KMS-11 (cell line): ENCODE results near the gene TMPRSS5.

ENCODE experiments used
- H2AFZ ChIP-seq: fragments of 200-600 bp; sonication (generic); 2 replicates; pipeline ENCODE4 v1.6.1; 2016; ENCODE audit warnings: antibody characterized with exemption, mixed run types, low read depth
- H3K27ac ChIP-seq: fragments of 200-600 bp; sonication (generic); 2 replicates; pipeline ENCODE4 v1.6.1; 2016; ENCODE audit warnings: mild to moderate bottlenecking, mixed run types
- H3K27me3 ChIP-seq: fragments of 200-600 bp; sonication (generic); 2 replicates; pipeline ENCODE4 v1.6.1; 2017; ENCODE audit warnings: mild to moderate bottlenecking, low read depth, mixed run types, moderate library complexity; ENCODE audit not compliant: insufficient read depth
- H3K36me3 ChIP-seq: fragments of 200-600 bp; sonication (generic); 2 replicates; pipeline ENCODE4 v1.6.1; 2017; ENCODE audit warnings: mild to moderate bottlenecking, mixed run types; ENCODE audit not compliant: insufficient read depth
- H3K4me1 ChIP-seq: fragments of 200-600 bp; sonication (generic); 2 replicates; pipeline ENCODE4 v1.6.1; 2016; ENCODE audit warnings: mild to moderate bottlenecking, low read depth, mixed run types; ENCODE audit not compliant: poor library complexity, severe bottlenecking
- H3K4me2 ChIP-seq: fragments of 200-600 bp; sonication (generic); 2 replicates; pipeline ENCODE4 v1.7.0; 2016; ENCODE audit warnings: mild to moderate bottlenecking, mixed run types
- H3K4me3 ChIP-seq: fragments of 200-600 bp; sonication (generic); IDR thresholded peaks from 2 replicates; pipeline ENCODE4 v1.6.1; 2017; ENCODE audit warnings: low read depth, low read length, mixed read lengths; ENCODE audit not compliant: insufficient read depth
- H3K79me2 ChIP-seq: fragments of 200-600 bp; sonication (generic); 2 replicates; pipeline ENCODE4 v1.6.1; 2016; ENCODE audit warnings: low read depth, mixed run types; ENCODE audit not compliant: insufficient read depth
- H3K9ac ChIP-seq: fragments of 200-600 bp; sonication (generic); 2 replicates; pipeline ENCODE4 v1.6.1; 2016; ENCODE audit warnings: mild to moderate bottlenecking, mixed run types
- H4K20me1 ChIP-seq: fragments of 200-600 bp; sonication (generic); 2 replicates; pipeline ENCODE4 v1.6.1; 2016; ENCODE audit warnings: mild to moderate bottlenecking, mixed run types; ENCODE audit not compliant: insufficient read depth
- TF ChIP-seq, protein P1 (sequence below): fragments of 200-600 bp; sonication (generic); conservative IDR thresholded peaks from 2 replicates; pipeline ENCODE4 v1.6.1; 2017; ENCODE audit warnings: low read depth, mild to moderate bottlenecking, antibody characterized with exemption, low read length, moderate library complexity, mixed read lengths

The TMPRSS5 gene

DNA sequence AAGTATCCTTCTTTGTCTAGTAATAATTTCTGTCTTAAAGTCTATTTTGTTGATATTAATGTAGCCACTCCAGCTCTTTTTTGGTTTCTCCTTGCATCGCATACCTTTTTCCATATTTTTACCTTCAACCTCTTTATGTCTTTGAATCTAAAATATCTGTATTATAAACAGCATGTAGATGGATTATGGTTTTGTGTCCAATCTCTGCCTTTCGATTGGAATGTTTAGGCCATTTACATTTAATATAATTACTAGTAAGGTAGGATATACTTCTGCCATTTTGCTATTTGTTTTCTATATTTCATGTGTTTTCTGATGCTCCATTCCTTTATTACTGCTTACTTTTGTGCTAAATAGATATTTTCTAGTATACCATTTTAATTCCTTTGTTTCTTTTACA, 39.5 kb downstream of the TMPRSS5 start:
- TF ChIP-seq, protein P1, sequence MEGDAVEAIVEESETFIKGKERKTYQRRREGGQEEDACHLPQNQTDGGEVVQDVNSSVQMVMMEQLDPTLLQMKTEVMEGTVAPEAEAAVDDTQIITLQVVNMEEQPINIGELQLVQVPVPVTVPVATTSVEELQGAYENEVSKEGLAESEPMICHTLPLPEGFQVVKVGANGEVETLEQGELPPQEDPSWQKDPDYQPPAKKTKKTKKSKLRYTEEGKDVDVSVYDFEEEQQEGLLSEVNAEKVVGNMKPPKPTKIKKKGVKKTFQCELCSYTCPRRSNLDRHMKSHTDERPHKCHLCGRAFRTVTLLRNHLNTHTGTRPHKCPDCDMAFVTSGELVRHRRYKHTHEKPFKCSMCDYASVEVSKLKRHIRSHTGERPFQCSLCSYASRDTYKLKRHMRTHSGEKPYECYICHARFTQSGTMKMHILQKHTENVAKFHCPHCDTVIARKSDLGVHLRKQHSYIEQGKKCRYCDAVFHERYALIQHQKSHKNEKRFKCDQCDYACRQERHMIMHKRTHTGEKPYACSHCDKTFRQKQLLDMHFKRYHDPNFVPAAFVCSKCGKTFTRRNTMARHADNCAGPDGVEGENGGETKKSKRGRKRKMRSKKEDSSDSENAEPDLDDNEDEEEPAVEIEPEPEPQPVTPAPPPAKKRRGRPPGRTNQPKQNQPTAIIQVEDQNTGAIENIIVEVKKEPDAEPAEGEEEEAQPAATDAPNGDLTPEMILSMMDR = no peak
- Histone ChIP-seq H3K36me3 (no peaks in the 10 kb centered on the region), H3K4me3 (no peak overlapping the region), H3K4me2 (no peak overlapping the region), H4K20me1 (no peaks in the 10 kb centered on the region), H3K9ac (no peak overlapping the region), H3K27me3 (no peaks in the 10 kb centered on the region), H3K79me2 (no peaks in the 10 kb centered on the region), H3K4me1 (no peaks in the 10 kb centered on the region), H2AFZ (no peak overlapping the region), H3K27ac (no peak overlapping the region)

DNA sequence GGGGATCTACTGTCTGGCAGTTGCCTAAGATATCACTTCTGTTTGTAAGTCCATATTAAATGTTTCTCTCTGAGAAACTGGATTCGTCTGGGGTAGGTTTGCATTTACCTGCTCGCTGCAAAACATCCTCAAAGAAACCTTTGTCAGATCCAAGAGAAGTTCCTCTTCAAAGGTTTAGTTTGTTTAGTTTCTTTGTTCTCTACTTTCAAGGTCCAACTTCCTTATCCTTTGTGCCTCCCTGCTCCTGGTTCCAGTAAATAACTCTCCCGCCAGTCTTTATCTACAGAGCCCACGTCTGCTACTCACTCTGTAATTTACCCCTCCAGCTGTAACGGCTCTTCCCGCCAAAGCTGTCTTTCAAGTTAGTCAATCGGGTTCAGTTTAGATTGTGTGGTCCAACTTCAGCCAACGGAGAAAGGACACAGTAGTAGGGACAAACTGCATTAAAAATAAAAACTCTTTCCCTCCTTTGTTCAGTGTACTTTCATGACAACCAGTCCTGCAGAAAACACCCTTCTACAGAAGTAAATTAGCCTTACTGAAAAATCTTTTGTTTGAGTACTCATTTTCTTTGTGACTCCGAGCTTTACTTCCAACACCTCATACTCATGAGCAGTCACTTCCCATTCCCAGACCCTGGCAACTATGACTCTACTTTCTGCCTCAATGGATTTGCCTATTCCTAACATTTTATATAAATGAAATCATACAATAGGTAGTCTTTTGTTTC, 41.0 kb downstream of the TMPRSS5 start:
- Histone ChIP-seq H3K9ac (no peak overlapping the region), H4K20me1 (no peaks in the 10 kb centered on the region), H3K27me3 (no peaks in the 10 kb centered on the region), H3K79me2 (no peaks in the 10 kb centered on the region), H3K4me2 (no peak overlapping the region), H2AFZ (no peak overlapping the region), H3K4me3 (no peak overlapping the region), H3K36me3 (no peaks in the 10 kb centered on the region), H3K27ac (no peak overlapping the region), H3K4me1 (no peaks in the 10 kb centered on the region)
- TF ChIP-seq, protein P1 = no peak

DNA sequence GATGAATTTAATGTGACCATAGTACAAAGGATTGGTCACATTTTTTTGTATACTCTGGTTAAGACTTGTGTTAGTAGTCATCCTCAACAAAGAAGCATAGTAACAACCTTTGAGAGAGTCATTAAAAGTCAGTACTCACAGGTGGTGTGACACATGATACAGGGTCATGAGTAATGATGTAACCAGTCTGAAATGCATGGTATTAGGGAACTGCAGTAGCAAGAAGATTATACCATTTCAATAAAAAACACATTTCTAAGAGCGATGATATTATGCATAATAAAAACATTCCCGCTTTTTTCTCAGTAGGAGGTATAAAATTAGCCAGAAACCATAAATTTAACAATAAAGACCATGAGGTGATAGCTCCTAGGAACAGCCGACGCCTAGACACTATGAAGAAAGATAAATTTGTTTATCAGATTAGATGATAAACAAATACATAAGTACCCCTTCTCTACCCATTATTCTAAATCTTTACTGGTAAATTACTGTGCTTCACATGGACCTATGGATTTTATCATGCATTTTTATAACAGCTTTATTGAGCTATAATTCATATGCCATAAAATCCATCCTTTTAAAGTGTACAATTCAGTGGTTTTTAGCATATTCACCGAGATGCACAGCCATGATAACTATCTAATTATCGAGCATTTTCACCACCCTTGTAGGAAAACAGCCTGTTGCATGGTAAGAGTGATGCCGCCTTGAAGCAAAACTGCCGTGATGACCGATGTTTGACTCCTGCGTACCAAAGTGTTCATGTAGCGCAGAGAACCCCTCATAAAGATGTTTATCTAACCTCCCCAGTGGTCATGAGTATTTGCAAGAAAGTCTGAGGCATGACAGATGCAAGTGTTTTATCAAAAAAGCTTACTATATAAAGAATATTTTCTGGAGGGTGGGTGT, 41.8 kb downstream of the TMPRSS5 start:
- H3K4me1 ChIP-seq = no peaks in the 10 kb centered on the region
- no peak overlapping the region for H3K4me2 ChIP-seq
- H3K27ac ChIP-seq = no peak overlapping the region
- no peak overlapping the region for H3K9ac ChIP-seq
- no peak overlapping the region for H3K4me3 ChIP-seq
- no peaks in the 10 kb centered on the region for H3K27me3 ChIP-seq
- no peaks in the 10 kb centered on the region for H3K79me2 ChIP-seq
- H4K20me1 ChIP-seq = no peaks in the 10 kb centered on the region
- no peaks in the 10 kb centered on the region for H3K36me3 ChIP-seq
- no peak overlapping the region for H2AFZ ChIP-seq
- TF ChIP-seq, protein P1 = no peak

DNA sequence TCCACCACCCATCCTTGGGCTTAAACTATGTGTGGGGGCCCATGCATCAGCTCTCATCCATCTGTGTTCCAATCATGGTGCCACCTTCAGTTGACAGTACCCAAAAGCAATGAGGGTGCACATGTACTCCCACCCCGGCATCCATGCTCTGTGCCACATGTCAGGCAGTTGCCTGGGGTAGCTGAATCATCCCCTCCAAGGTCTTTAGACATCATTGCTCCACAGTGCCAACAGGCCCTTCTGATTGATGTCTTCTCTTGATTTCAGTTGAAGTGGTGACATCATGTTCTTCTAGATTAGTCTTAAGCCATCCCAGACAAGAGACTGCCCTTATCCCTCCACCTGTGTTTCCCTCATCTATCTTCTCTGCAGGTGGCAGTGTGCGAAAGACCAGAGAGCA, 42.5 kb downstream of the TMPRSS5 start:
- no peaks in the 10 kb centered on the region for H3K36me3 ChIP-seq
- no peak overlapping the region for H3K4me3 ChIP-seq
- H3K4me2 ChIP-seq = no peak overlapping the region
- no peaks in the 10 kb centered on the region for H4K20me1 ChIP-seq
- TF ChIP-seq, protein P1 = no peak
- H2AFZ ChIP-seq = no peak overlapping the region
- H3K4me1 ChIP-seq = no peaks in the 10 kb centered on the region
- H3K27ac ChIP-seq = no peak overlapping the region
- no peaks in the 10 kb centered on the region for H3K27me3 ChIP-seq
- H3K79me2 ChIP-seq = no peaks in the 10 kb centered on the region
- no peak overlapping the region for H3K9ac ChIP-seq
